H1 (cell line): ENCODE results near the gene ANAPC13. TPM values are rescaled to one million over a fixed set of nuclear protein-coding genes. Genes with fewer than 3 reads are reported as not detected.

ENCODE experiments used
- ASH2L ChIP-seq: fragments of 200-600, 300-600 bp; sonication (generic); IDR thresholded peaks from one replicate; pipeline ENCODE4 v1.7.1; 2017; ENCODE audit warnings: low read length
- BCL11A ChIP-seq, 2 experiments: IDR thresholded peaks; one replicate each; pipeline ENCODE4 v1.6.1; 2011; ENCODE audit warnings: low read depth in 2 of 2, low read length in 2 of 2, mild to moderate bottlenecking in 2 of 2
- EP300 ChIP-seq, 2 experiments: IDR thresholded peaks; 1 replicate in 1 of 2; 2 replicates in 1 of 2; pipeline ENCODE4 v1.6.1; 2011 to 2012; ENCODE audit warnings: low read depth in 2 of 2, low read length in 2 of 2, mild to moderate bottlenecking in 2 of 2, borderline replicate concordance in 1 of 2, inconsistent platforms in 1 of 2, moderate library complexity in 1 of 2
- JUND ChIP-seq: IDR thresholded peaks from 2 replicates; pipeline ENCODE4 v1.6.1; 2011; ENCODE audit warnings: mild to moderate bottlenecking, improper control_type of control experiment, low read length
- SP1 ChIP-seq: IDR thresholded peaks from 2 replicates; pipeline ENCODE4 v1.6.1; 2011; ENCODE audit warnings: low read depth, low read length
- TAF1 ChIP-seq: IDR thresholded peaks from 2 replicates; pipeline ENCODE4 v1.6.1; 2011; ENCODE audit warnings: mild to moderate bottlenecking, low read depth, low read length
- TBP ChIP-seq: IDR thresholded peaks from 2 replicates; pipeline ENCODE4 v1.6.1; 2011; ENCODE audit warnings: low read depth, low read length, improper control_type of control experiment
- TCF12 ChIP-seq: IDR thresholded peaks from 2 replicates; pipeline ENCODE4 v1.6.1; 2011; ENCODE audit warnings: low read depth, mild to moderate bottlenecking, low read length
- polyA plus RNA-seq, 7 experiments: library from polyadenylated mRNA; depleted of rRNA in 3 of 7; stranded (reverse) in 5 of 7; unstranded in 2 of 7; fragments of >200 nt in 5 of 7; fragments of 200-250 nt in 2 of 7; gene quantifications; 1 replicate in 5 of 7; 2 replicates in 1 of 7; 4 replicates in 1 of 7; pipeline versions ENCODE4 v1.2.1 to v1.2.3, GENCODE V29; 2011 to 2013; ENCODE audit warnings: missing spikeins in 2 of 7, mixed read lengths in 2 of 7
- total RNA-seq: library from RNA; stranded (reverse); fragmentation: NEBNext Ultra II Directional; extraction: Animal tissue kit (Norgen Biotek cat#: 25700); gene quantifications from 2 replicates; pipeline ENCODE4 v1.2.1, GENCODE V29; 2021
- TF ChIP-seq, protein P1 (sequence below): fragments of 300-600 bp; sonication (generic); IDR thresholded peaks from 2 replicates; pipeline ENCODE4 v1.7.1; 2012; ENCODE audit warnings: low read length, moderate library complexity, mild to moderate bottlenecking, inconsistent platforms; ENCODE audit not compliant: insufficient replicate concordance
- TF ChIP-seq, protein P2 (sequence below): IDR thresholded peaks from 2 replicates; pipeline ENCODE4 v1.6.1; 2011; ENCODE audit warnings: low read length, improper control_type of control experiment

ANAPC13 gene
- total and polyA plus RNA-seq, 2 of the 8 experiments (the other 6 are each of a cell fraction or from before 2014, with no cell fraction given), result 33.3 to 34.0 TPM

GRCh38 chr3:134464064-134464688, 21.6 kb downstream of the ANAPC13 start (continued):
- TF ChIP-seq ASH2L, result peak; percentile 89
- no peak for TF ChIP-seq JUND
- peak; percentile 91 for TF ChIP-seq SP1
- TF ChIP-seq TAF1, result peak; percentile 77
- peak; percentile 55; the same call in 1 of the 2 replicates for TF ChIP-seq TBP
- TF ChIP-seq, protein P1, sequence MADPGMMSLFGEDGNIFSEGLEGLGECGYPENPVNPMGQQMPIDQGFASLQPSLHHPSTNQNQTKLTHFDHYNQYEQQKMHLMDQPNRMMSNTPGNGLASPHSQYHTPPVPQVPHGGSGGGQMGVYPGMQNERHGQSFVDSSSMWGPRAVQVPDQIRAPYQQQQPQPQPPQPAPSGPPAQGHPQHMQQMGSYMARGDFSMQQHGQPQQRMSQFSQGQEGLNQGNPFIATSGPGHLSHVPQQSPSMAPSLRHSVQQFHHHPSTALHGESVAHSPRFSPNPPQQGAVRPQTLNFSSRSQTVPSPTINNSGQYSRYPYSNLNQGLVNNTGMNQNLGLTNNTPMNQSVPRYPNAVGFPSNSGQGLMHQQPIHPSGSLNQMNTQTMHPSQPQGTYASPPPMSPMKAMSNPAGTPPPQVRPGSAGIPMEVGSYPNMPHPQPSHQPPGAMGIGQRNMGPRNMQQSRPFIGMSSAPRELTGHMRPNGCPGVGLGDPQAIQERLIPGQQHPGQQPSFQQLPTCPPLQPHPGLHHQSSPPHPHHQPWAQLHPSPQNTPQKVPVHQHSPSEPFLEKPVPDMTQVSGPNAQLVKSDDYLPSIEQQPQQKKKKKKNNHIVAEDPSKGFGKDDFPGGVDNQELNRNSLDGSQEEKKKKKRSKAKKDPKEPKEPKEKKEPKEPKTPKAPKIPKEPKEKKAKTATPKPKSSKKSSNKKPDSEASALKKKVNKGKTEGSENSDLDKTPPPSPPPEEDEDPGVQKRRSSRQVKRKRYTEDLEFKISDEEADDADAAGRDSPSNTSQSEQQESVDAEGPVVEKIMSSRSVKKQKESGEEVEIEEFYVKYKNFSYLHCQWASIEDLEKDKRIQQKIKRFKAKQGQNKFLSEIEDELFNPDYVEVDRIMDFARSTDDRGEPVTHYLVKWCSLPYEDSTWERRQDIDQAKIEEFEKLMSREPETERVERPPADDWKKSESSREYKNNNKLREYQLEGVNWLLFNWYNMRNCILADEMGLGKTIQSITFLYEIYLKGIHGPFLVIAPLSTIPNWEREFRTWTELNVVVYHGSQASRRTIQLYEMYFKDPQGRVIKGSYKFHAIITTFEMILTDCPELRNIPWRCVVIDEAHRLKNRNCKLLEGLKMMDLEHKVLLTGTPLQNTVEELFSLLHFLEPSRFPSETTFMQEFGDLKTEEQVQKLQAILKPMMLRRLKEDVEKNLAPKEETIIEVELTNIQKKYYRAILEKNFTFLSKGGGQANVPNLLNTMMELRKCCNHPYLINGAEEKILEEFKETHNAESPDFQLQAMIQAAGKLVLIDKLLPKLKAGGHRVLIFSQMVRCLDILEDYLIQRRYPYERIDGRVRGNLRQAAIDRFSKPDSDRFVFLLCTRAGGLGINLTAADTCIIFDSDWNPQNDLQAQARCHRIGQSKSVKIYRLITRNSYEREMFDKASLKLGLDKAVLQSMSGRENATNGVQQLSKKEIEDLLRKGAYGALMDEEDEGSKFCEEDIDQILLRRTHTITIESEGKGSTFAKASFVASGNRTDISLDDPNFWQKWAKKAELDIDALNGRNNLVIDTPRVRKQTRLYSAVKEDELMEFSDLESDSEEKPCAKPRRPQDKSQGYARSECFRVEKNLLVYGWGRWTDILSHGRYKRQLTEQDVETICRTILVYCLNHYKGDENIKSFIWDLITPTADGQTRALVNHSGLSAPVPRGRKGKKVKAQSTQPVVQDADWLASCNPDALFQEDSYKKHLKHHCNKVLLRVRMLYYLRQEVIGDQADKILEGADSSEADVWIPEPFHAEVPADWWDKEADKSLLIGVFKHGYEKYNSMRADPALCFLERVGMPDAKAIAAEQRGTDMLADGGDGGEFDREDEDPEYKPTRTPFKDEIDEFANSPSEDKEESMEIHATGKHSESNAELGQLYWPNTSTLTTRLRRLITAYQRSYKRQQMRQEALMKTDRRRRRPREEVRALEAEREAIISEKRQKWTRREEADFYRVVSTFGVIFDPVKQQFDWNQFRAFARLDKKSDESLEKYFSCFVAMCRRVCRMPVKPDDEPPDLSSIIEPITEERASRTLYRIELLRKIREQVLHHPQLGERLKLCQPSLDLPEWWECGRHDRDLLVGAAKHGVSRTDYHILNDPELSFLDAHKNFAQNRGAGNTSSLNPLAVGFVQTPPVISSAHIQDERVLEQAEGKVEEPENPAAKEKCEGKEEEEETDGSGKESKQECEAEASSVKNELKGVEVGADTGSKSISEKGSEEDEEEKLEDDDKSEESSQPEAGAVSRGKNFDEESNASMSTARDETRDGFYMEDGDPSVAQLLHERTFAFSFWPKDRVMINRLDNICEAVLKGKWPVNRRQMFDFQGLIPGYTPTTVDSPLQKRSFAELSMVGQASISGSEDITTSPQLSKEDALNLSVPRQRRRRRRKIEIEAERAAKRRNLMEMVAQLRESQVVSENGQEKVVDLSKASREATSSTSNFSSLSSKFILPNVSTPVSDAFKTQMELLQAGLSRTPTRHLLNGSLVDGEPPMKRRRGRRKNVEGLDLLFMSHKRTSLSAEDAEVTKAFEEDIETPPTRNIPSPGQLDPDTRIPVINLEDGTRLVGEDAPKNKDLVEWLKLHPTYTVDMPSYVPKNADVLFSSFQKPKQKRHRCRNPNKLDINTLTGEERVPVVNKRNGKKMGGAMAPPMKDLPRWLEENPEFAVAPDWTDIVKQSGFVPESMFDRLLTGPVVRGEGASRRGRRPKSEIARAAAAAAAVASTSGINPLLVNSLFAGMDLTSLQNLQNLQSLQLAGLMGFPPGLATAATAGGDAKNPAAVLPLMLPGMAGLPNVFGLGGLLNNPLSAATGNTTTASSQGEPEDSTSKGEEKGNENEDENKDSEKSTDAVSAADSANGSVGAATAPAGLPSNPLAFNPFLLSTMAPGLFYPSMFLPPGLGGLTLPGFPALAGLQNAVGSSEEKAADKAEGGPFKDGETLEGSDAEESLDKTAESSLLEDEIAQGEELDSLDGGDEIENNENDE, result peak; percentile 29
- TF ChIP-seq, protein P2, sequence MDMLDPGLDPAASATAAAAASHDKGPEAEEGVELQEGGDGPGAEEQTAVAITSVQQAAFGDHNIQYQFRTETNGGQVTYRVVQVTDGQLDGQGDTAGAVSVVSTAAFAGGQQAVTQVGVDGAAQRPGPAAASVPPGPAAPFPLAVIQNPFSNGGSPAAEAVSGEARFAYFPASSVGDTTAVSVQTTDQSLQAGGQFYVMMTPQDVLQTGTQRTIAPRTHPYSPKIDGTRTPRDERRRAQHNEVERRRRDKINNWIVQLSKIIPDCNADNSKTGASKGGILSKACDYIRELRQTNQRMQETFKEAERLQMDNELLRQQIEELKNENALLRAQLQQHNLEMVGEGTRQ, result no peak
- peak; percentile 56 to 97 for TF ChIP-seq EP300 (IDR thresholded peaks at IDR 0.05; ENCODE audit: borderline replicate concordance in 1 of 2, low read depth in 2 of 2, low read length in 2 of 2)
- TF ChIP-seq TCF12, result 0 out of 2 replicates have a peak, but pooled peaks have one; percentile 59
- TF ChIP-seq BCL11A (IDR thresholded peaks at IDR 0.05; ENCODE audit: low read depth in 2 of 2, low read length in 2 of 2), result peak in 1 of 2 experiments; percentile 32
